PC-9 (cell line): ENCODE data around the gene ATG4B.

Experiments used
- EZH2 ChIP-seq: fragments of 200-600 bp; sonication (generic); IDR thresholded peaks from 2 replicates; pipeline ENCODE4 v1.8.0; 2017; ENCODE audit warnings: antibody characterized with exemption, low read depth
- TF ChIP-seq, protein P1 (sequence below): fragments of 200-600 bp; sonication (generic); conservative IDR thresholded peaks from 2 replicates; pipeline ENCODE4 v1.6.1; 2017; ENCODE audit warnings: mixed run types, antibody characterized with exemption, mild to moderate bottlenecking, moderate library complexity

DNA sequence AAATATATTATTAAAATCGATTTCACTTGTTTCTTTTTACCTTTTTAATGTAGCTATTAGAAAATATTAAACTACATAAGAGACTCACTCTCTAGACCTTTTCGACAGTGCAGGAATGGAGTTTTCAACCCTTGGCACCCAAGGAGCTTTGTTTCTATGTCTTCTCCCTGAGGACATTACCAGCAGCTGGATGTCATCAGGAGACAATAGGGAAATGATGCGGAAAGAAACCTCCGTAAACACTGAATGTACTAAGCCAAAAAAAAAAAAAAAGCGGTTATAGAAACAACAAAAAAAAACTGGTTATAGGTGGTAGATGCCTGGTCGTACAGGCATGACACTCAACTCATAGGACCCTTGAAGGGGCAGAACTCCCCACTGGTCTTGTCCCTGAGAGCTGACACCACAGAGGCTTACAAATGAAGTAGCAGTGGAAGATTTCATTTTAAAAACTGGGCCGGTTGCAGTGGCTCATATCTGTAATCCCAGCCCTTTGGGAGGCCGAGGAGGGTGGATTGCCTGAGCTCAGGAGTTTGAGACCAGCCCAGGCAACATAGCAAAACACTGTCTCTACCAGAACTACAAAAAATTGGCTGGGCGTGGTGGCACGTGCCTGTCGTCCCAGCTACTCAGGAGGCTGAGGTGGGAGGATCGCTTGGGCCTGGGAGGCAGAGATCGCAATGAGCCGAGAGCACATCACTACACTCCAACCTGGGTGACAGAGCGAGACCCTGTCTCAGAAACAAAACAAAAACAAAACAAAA, 24.3 kb upstream of the ATG4B start:
- no peak for TF ChIP-seq EZH2
- TF ChIP-seq, protein P1, sequence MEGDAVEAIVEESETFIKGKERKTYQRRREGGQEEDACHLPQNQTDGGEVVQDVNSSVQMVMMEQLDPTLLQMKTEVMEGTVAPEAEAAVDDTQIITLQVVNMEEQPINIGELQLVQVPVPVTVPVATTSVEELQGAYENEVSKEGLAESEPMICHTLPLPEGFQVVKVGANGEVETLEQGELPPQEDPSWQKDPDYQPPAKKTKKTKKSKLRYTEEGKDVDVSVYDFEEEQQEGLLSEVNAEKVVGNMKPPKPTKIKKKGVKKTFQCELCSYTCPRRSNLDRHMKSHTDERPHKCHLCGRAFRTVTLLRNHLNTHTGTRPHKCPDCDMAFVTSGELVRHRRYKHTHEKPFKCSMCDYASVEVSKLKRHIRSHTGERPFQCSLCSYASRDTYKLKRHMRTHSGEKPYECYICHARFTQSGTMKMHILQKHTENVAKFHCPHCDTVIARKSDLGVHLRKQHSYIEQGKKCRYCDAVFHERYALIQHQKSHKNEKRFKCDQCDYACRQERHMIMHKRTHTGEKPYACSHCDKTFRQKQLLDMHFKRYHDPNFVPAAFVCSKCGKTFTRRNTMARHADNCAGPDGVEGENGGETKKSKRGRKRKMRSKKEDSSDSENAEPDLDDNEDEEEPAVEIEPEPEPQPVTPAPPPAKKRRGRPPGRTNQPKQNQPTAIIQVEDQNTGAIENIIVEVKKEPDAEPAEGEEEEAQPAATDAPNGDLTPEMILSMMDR, result no peak
